A549 (cell line): ENCODE data around the gene LMAN1L. TPM values are rescaled to one million over a fixed set of nuclear protein-coding genes. Genes with fewer than 3 reads are reported as not detected.

Experiments used
- ATAC-seq, 2 experiments: fragments of 200-7000 bp in 1 of 2; fragments of >200 bp in 1 of 2; cut with Nextera tagmentation in 1 of 2; cut with Tn5 transposase in 1 of 2; 3 replicates each; pipeline versions ENCODE4 v1.8.0 to v1.9.1; 2018 to 2020; ENCODE audit warnings: mild to moderate bottlenecking in 1 of 2, moderate library complexity in 1 of 2
- CTCF ChIA-PET: fragments of 300-600 bp; sonication (Branson Sonifier 250); formaldehyde crosslinking; extraction: SDS; loops from one replicate; lab custom pipeline; 2021; ENCODE audit warnings: antibody characterized with exemption, inconsistent platforms; lab: Yijun Ruan, JAX
- POLR2A ChIA-PET: fragments of 350-600 bp; formaldehyde crosslinking; extraction: SDS; loops from one replicate; lab custom pipeline; 2021; ENCODE audit warnings: antibody characterized with exemption, inconsistent platforms; lab: Yijun Ruan, JAX
- DNase-seq, 2 experiments: peaks; one replicate each; pipeline versions ENCODE4 v3.0.0 to v3.0.0-alpha.2; 2011 to 2016; ENCODE audit warnings: low read depth in 1 of 2, low spot score in 1 of 2
- FAIRE-seq: peaks from 2 replicates; lab custom pipeline; 2011; peaks lifted over from hg19 to GRCh38; lab: Jason Lieb, UNC
- H3K27ac ChIP-seq, 2 experiments: fragments of >200 bp; sonication (Bioruptor Twin); formaldehyde crosslinking; 3 replicates each; pipeline ENCODE4 v1.5.1; 2016 to 2017
- H3K4me1 ChIP-seq: fragments of >200 bp; sonication (Bioruptor Twin); formaldehyde crosslinking; 3 replicates; pipeline ENCODE4 v1.6.1; 2016
- H3K4me2 ChIP-seq: fragments of >200 bp; sonication (Bioruptor Twin); formaldehyde crosslinking; 3 replicates; pipeline ENCODE4 v1.6.1; 2016
- H3K4me3 ChIP-seq: fragments of >200 bp; sonication (Bioruptor Twin); formaldehyde crosslinking; 3 replicates; pipeline ENCODE4 v1.5.1; 2016
- H3K9me3 ChIP-seq: fragments of >200 bp; sonication (Bioruptor Twin); formaldehyde crosslinking; 3 replicates; pipeline ENCODE4 v1.6.1; 2016
- ATOH8 ChIP-seq: fragments of 250-450 bp; sonication (Bioruptor Pico); IDR thresholded peaks from 2 replicates; pipeline ENCODE4 v1.5.0; 2020; ENCODE audit warnings: low read depth, mild to moderate bottlenecking, moderate library complexity
- BHLHE40 ChIP-seq: IDR thresholded peaks from 2 replicates; pipeline ENCODE4 v1.6.1; 2012; ENCODE audit warnings: low read depth, low read length, inconsistent platforms
- CBX8 ChIP-seq: fragments of 200-600 bp; sonication (generic); IDR thresholded peaks from 2 replicates; pipeline ENCODE4 v1.6.1; 2016
- CHD2 ChIP-seq: fragments of 150-350 bp; IDR thresholded peaks from 2 replicates; pipeline ENCODE4 v1.6.1; 2014; ENCODE audit warnings: low read length; ENCODE audit not compliant: partially characterized antibody
- CHD4 ChIP-seq: fragments of 200-600 bp; sonication (generic); IDR thresholded peaks from 2 replicates; pipeline ENCODE4 v1.6.1; 2016; ENCODE audit warnings: antibody characterized with exemption, mild to moderate bottlenecking, borderline replicate concordance
- CTCF ChIP-seq: fragments of >200 bp; sonication (Bioruptor Twin); formaldehyde crosslinking; IDR thresholded peaks from 3 replicates; pipeline ENCODE4 v1.5.1; 2016
- EHF ChIP-seq: fragments of 250-450 bp; sonication (Bioruptor Pico); IDR thresholded peaks from 2 replicates; pipeline ENCODE4 v1.5.0; 2020; ENCODE audit warnings: mild to moderate bottlenecking
- EHMT2 ChIP-seq: fragments of 200-600 bp; sonication (generic); IDR thresholded peaks from 2 replicates; pipeline ENCODE4 v1.6.1; 2016; ENCODE audit warnings: antibody characterized with exemption, low read depth, mild to moderate bottlenecking, moderate library complexity
- ESRRA ChIP-seq: fragments of 150-350 bp; IDR thresholded peaks from 2 replicates; pipeline ENCODE4 v1.6.1; 2014; ENCODE audit warnings: mild to moderate bottlenecking, low read length, borderline replicate concordance
- GATA3 ChIP-seq: IDR thresholded peaks from 2 replicates; pipeline ENCODE4 v1.6.1; 2012; ENCODE audit warnings: borderline replicate concordance
- HOXA7 ChIP-seq: fragments of 250-450 bp; sonication (Bioruptor Pico); IDR thresholded peaks from 2 replicates; pipeline ENCODE4 v1.5.0; 2020; ENCODE audit warnings: mild to moderate bottlenecking, moderate library complexity
- JUN ChIP-seq, 2 experiments: fragments of >200 bp; sonication (Bioruptor Twin); formaldehyde crosslinking; IDR thresholded peaks; 2 replicates in 1 of 2; 3 replicates in 1 of 2; pipeline ENCODE4 v1.6.1; 2016 to 2017
- JUNB ChIP-seq: fragments of >200 bp; sonication (Bioruptor Twin); formaldehyde crosslinking; IDR thresholded peaks from 2 replicates; pipeline ENCODE4 v1.6.1; 2016
- KDM1A ChIP-seq: fragments of 200-600 bp; sonication (generic); IDR thresholded peaks from 2 replicates; pipeline ENCODE4 v1.6.1; 2016; ENCODE audit warnings: low read depth, mild to moderate bottlenecking
- KDM5A ChIP-seq: fragments of 200-600 bp; sonication (generic); IDR thresholded peaks from 2 replicates; pipeline ENCODE4 v1.6.1; 2016; ENCODE audit warnings: antibody characterized with exemption, mild to moderate bottlenecking
- MAX ChIP-seq: IDR thresholded peaks from 2 replicates; pipeline ENCODE4 v1.6.1; 2012
- NFE2L2 ChIP-seq: fragments of 150-350 bp; conservative IDR thresholded peaks from 2 replicates; pipeline ENCODE4 v1.6.1; 2014; ENCODE audit warnings: low read length
- NR3C1 ChIP-seq: fragments of >200 bp; sonication (Bioruptor Twin); formaldehyde crosslinking; IDR thresholded peaks from 3 replicates; pipeline ENCODE4 v1.6.1; 2017
- PBX3 ChIP-seq: IDR thresholded peaks from 2 replicates; pipeline ENCODE4 v1.6.1; 2012
- POLR2AphosphoS2 ChIP-seq: conservative IDR thresholded peaks from 2 replicates; pipeline ENCODE4 v1.6.1; 2012; ENCODE audit warnings: low read length, improper control_type of control experiment, inconsistent platforms
- RARB ChIP-seq: fragments of 250-450 bp; sonication (Bioruptor Pico); IDR thresholded peaks from 2 replicates; pipeline ENCODE4 v1.8.0; 2021; ENCODE audit warnings: mild to moderate bottlenecking, moderate library complexity
- RCOR1 ChIP-seq: fragments of 150-350 bp; IDR thresholded peaks from 2 replicates; pipeline ENCODE4 v1.6.1; 2014; ENCODE audit warnings: antibody characterized with exemption, low read length, low read depth
- RNF2 ChIP-seq: fragments of 200-600 bp; sonication (generic); IDR thresholded peaks from 2 replicates; pipeline ENCODE4 v1.6.1; 2016; ENCODE audit warnings: low read depth, mild to moderate bottlenecking, antibody characterized with exemption, moderate library complexity, borderline replicate concordance
- TFCP2L1 ChIP-seq: fragments of 250-450 bp; sonication (Bioruptor Pico); IDR thresholded peaks from 2 replicates; pipeline ENCODE4 v1.5.0; 2021; ENCODE audit warnings: mild to moderate bottlenecking
- TP53 ChIP-seq: fragments of 250-450 bp; sonication (Bioruptor Pico); IDR thresholded peaks from 2 replicates; pipeline ENCODE4 v1.5.0; 2021; ENCODE audit warnings: mild to moderate bottlenecking, moderate library complexity
- USF2 ChIP-seq: fragments of 450-650 bp; IDR thresholded peaks from 2 replicates; pipeline ENCODE4 v1.6.1; 2014; ENCODE audit warnings: antibody characterized with exemption
- ZC3H11A ChIP-seq: fragments of 450-650 bp; IDR thresholded peaks from 2 replicates; pipeline ENCODE4 v1.6.1; 2014; ENCODE audit warnings: antibody characterized with exemption, mild to moderate bottlenecking
- WGBS: methylation state at CpG from one replicate; pipeline ENCODE4 v1.1.6; 2017; ENCODE audit errors: missing lambda C conversion rate; 5-methylcytosine and 5-hydroxymethylcytosine counted together
- polyA plus RNA-seq, 4 experiments: library from polyadenylated mRNA; depleted of rRNA in 3 of 4; stranded (reverse); fragments of >200 nt; fragmentation: RNase III in 1 of 4; extraction: RNeasy Plus Mini Kit Qiagen cat#74134 plus additional on column Dnase treatment in 1 of 4; gene quantifications; 2 replicates in 3 of 4; 3 replicates in 1 of 4; pipeline ENCODE4 v1.2.3, GENCODE V29; 2011 to 2017

Gene LMAN1L
- polyA plus RNA-seq, 2 of the 4 experiments (the other 2 are of a cell fraction) = not detected

GRCh38 chr15:74778599-74778970, 34.0 kb upstream of the LMAN1L start:
- H3K4me1 ChIP-seq = peaks cover 14% of the 10 kb centered on the region
- CTCF ChIA-PET = interaction anchor here (0.6 to 65.6 kb wide), 7 partner anchors 8 to 1652 kb away, joined by 3 to 1908 read pairs (median 11); partner anchors contain the start of genes CPLX3, LMAN1L and ULK3
- 79% methylated on average over 5 of the region's 5 CpGs for WGBS
- TF ChIP-seq PBX3 (no peak), USF2 (no peak), TFCP2L1 (CRISPR knock-in tag) (no peak), CHD2 (no peak), ZC3H11A (no peak), EHMT2 (no peak), RARB (CRISPR knock-in tag) (no peak), ESRRA (no peak), EHF (CRISPR knock-in tag) (no peak), CBX8 (no peak), CHD4 (no peak), TP53 (CRISPR knock-in tag) (no peak), POLR2AphosphoS2 (no peak)
- TF ChIP-seq, all 56 proteins: peak for 0
- Histone ChIP-seq H3K9me3 (no peaks in the 10 kb centered on the region), H3K4me3 (no peak overlapping the region), H3K4me2 (no peak overlapping the region), H3K27ac (no peak overlapping the region)
- no peak for FAIRE-seq
- POLR2A ChIA-PET = no interaction called here
- DNase-seq = no peak
- ATAC-seq = no peak

GRCh38 chr15:74779162-74779648, 33.4 kb upstream of the LMAN1L start:
- ATAC-seq = no peak
- POLR2A ChIA-PET = no interaction called here
- H3K4me2 ChIP-seq = no peak overlapping the region
- no peaks in the 10 kb centered on the region for H3K9me3 ChIP-seq
- CTCF ChIA-PET = interaction anchor here (0.9 to 65.6 kb wide), 5 partner anchors 9 to 170 kb away, joined by 3 to 1908 read pairs (median 12); partner anchors contain the start of genes CPLX3, LMAN1L and ULK3
- H3K4me1 ChIP-seq = peaks cover 20% of the 10 kb centered on the region
- FAIRE-seq = no peak
- DNase-seq = no peak
- WGBS = 77% methylated on average over 7 of the region's 7 CpGs
- H3K27ac ChIP-seq = no peak overlapping the region
- H3K4me3 ChIP-seq = no peak overlapping the region
- no peak for TF ChIP-seq CHD2
- TF ChIP-seq KDM5A = no peak
- TF ChIP-seq CTCF = no peak
- no peak for TF ChIP-seq ATOH8 (CRISPR knock-in tag)
- no peak for TF ChIP-seq USF2
- TF ChIP-seq TFCP2L1 (CRISPR knock-in tag) = no peak
- no peak for TF ChIP-seq JUN (IDR thresholded peaks at IDR 0.05)
- no peak for TF ChIP-seq RCOR1
- TF ChIP-seq RNF2 = no peak
- TF ChIP-seq NR3C1 = no peak
- TF ChIP-seq GATA3 = no peak
- TF ChIP-seq HOXA7 (CRISPR knock-in tag) = no peak
- no peak for TF ChIP-seq JUNB
- no peak for TF ChIP-seq POLR2AphosphoS2
- no peak for TF ChIP-seq PBX3
- no peak for TF ChIP-seq NFE2L2
- no peak for TF ChIP-seq KDM1A
- TF ChIP-seq TP53 (CRISPR knock-in tag) = no peak
- no peak for TF ChIP-seq BHLHE40
- TF ChIP-seq MAX = no peak
